ENCODE results near the gene HSD17B2. TPM values are rescaled to one million over a fixed set of nuclear protein-coding genes. Genes with fewer than 3 reads are reported as not detected.
A peak's percentile ranks its signal among the peaks of the same experiment; 100 is the strongest.

HSD17B2 gene
- total and polyA plus RNA-seq, 4 donors = 2.7 to 6.2 (median 3.1) TPM

GRCh38 chr16:81996664-81997509, 38.2 kb upstream of the HSD17B2 start:
- Histone ChIP-seq H3K27ac (ENCODE audit: low read depth in 1 of 2, low read length in 1 of 2) (peak overlapping the region in 1 of 2 donors; percentile 47), H3K36me3 (ENCODE audit: control insufficient read depth in 4 of 4, insufficient read depth in 4 of 4, low read length in 4 of 4) (peaks cover 0 to 3% (median 0%) of the 10 kb centered on the region in 4 donors), H3K9ac (ENCODE audit: insufficient read depth in 1 of 2, low read length in 2 of 2) (no peak overlapping the region), H3K4me3 (no peak overlapping the region), H3K27me3 (ENCODE audit: control insufficient read depth in 3 of 3, insufficient read depth in 3 of 3, low read length in 2 of 3) (no peaks in the 10 kb centered on the region), H3K9me3 (ENCODE audit: control insufficient read depth in 4 of 4, insufficient read depth in 3 of 4, low read length in 3 of 4) (no peaks in the 10 kb centered on the region), H3K4me1 (ENCODE audit: control insufficient read depth in 5 of 5, insufficient read depth in 5 of 5, low read length in 5 of 5) (peaks cover 0 to 8% (median 2%) of the 10 kb centered on the region in 5 donors)
- ATAC-seq (ENCODE audit: insufficient read depth, low FRiP score) (peak; percentile 32), DNase-seq (peak in 1 of 3 donors; percentile 26)
- no peak for TF ChIP-seq CTCF (IDR thresholded peaks at IDR 0.05; ENCODE audit: control extremely low read depth, extremely low read depth)
- 70 to 77% methylated on average over 11 of the region's 11 CpGs for WGBS, 2 donors

DNA sequence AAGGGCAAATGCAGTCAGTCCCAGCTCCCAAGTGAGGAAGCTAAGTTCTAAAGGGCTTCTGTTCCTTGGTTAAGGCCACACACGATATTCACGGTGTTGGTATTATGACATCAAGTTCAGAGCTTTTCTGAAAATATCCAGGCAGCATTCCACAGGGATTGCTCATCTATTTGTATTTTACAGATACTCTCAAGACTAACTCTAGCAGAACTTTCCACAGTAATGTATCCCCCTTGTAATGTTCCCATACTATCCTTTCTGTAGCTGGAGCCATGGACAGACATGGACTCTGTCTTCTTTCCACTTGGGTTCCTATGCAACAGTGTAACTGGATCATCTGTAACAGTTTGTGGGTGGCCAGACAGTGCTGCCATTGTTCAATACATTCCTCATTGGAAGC, 37.3 kb upstream of the HSD17B2 start:
- Histone ChIP-seq H3K36me3 (ENCODE audit: control insufficient read depth in 4 of 4, insufficient read depth in 4 of 4, low read length in 4 of 4) (peaks cover 0 to 3% (median 0%) of the 10 kb centered on the region in 4 donors), H3K9ac (ENCODE audit: insufficient read depth in 1 of 2, low read length in 2 of 2) (no peak overlapping the region), H3K9me3 (ENCODE audit: control insufficient read depth in 4 of 4, insufficient read depth in 3 of 4, low read length in 3 of 4) (no peaks in the 10 kb centered on the region), H3K4me3 (no peak overlapping the region), H3K27me3 (ENCODE audit: control insufficient read depth in 3 of 3, insufficient read depth in 3 of 3, low read length in 2 of 3) (no peaks in the 10 kb centered on the region), H3K27ac (ENCODE audit: low read depth in 1 of 2, low read length in 1 of 2) (no peak overlapping the region), H3K4me1 (ENCODE audit: control insufficient read depth in 5 of 5, insufficient read depth in 5 of 5, low read length in 5 of 5) (peaks cover 0 to 3% (median 2%) of the 10 kb centered on the region in 5 donors)
- ATAC-seq (ENCODE audit: insufficient read depth, low FRiP score) (no peak), DNase-seq (no peak)
- TF ChIP-seq CTCF (IDR thresholded peaks at IDR 0.05; ENCODE audit: control extremely low read depth, extremely low read depth) = no peak
- WGBS, 2 donors = 53 to 85% methylated on average over 2 of the region's 2 CpGs

GRCh38 chr16:82002831-82003230, 32.2 kb upstream of the HSD17B2 start:
- WGBS, 2 donors = 89 to 94% methylated on average over 3 of the region's 3 CpGs
- DNase-seq = no peak
- peaks cover 0 to 5% (median 0%) of the 10 kb centered on the region in 4 donors for H3K36me3 ChIP-seq (ENCODE audit: control insufficient read depth in 4 of 4, insufficient read depth in 4 of 4, low read length in 4 of 4)
- ATAC-seq (ENCODE audit: insufficient read depth, low FRiP score) = no peak
- no peaks in the 10 kb centered on the region for H3K27me3 ChIP-seq (ENCODE audit: control insufficient read depth in 3 of 3, insufficient read depth in 3 of 3, low read length in 2 of 3)
- H3K27ac ChIP-seq (ENCODE audit: low read depth in 1 of 2, low read length in 1 of 2) = no peak overlapping the region
- no peaks in the 10 kb centered on the region for H3K9me3 ChIP-seq (ENCODE audit: control insufficient read depth in 4 of 4, insufficient read depth in 3 of 4, low read length in 3 of 4)
- H3K9ac ChIP-seq (ENCODE audit: insufficient read depth in 1 of 2, low read length in 2 of 2) = no peak overlapping the region
- H3K4me3 ChIP-seq = no peak overlapping the region
- TF ChIP-seq CTCF (IDR thresholded peaks at IDR 0.05; ENCODE audit: control extremely low read depth, extremely low read depth) = no peak
- peaks cover 0 to 1% (median 0%) of the 10 kb centered on the region in 5 donors for H3K4me1 ChIP-seq (ENCODE audit: control insufficient read depth in 5 of 5, insufficient read depth in 5 of 5, low read length in 5 of 5)
